GM12873 (cell line): ENCODE measurements around the gene TMUB2.

Experiments
- CTCF ChIP-seq: IDR thresholded peaks from 2 replicates; pipeline ENCODE4 v1.5.1; 2012; ENCODE audit warnings: low read depth, mild to moderate bottlenecking, moderate library complexity, low read length, control low read depth; ENCODE audit not compliant: insufficient read depth; ENCODE audit errors: missing control alignments

Gene TMUB2

GRCh38 chr17:44232061-44232460 lies 45.3 kb downstream of the TMUB2 start:
- no peak for TF ChIP-seq CTCF

- no peak for TF ChIP-seq CTCF
These were observed 46.8 kb downstream of the TMUB2 start for GRCh38 chr17:44233582-44233981.

- no peak for TF ChIP-seq CTCF
These were observed 48.8 kb downstream of the TMUB2 start for GRCh38 chr17:44235583-44235936.

- TF ChIP-seq CTCF: no peak
These were observed 49.7 kb downstream of the TMUB2 start for GRCh38 chr17:44236444-44236991.

GRCh38 chr17:44241106-44241624 lies 54.4 kb downstream of the TMUB2 start:
- no peak for TF ChIP-seq CTCF
